LNCaP clone FGC (cell line): Measurements from ENCODE around the gene CNP.
A peak's percentile ranks its signal among the peaks of the same experiment; 100 is the strongest.
"Not testable (repeated sequence)": the region's sequence is repeated elsewhere in the genome, so short reads cannot be mapped to it uniquely, and the experiment has no call there.

Experiments used
- DNase-seq: peaks from one replicate; pipeline ENCODE4 v3.0.0-alpha.2; 2011; ENCODE audit warnings: low read depth
- H3K4me3 ChIP-seq: 2 replicates; pipeline ENCODE4 v1.5.1; 2011; ENCODE audit warnings: mild to moderate bottlenecking, low read depth, low read length, control low read depth
- CTCF ChIP-seq: IDR thresholded peaks from 2 replicates; pipeline ENCODE4 v1.5.1; 2012; ENCODE audit warnings: mild to moderate bottlenecking; ENCODE audit not compliant: control insufficient read depth, insufficient read depth; ENCODE audit errors: extremely low read depth

CNP gene

DNA sequence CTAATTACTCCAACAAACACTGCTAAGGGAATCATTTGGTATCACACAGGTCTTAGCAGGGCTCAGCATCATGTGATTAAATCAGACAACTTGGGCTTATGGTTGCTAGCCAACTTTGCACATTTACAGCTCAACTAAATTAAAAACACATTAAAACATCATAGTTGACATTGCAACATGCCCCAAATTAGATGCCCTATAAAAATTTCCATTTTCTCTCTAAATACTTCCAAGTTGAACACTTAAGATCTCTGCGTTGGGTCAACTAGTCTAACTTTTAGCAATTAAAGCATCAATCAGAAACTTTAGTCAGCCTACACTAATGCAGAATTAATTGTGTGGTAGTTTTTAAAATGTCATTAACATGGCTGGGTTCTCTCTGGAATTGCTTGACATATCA lies 38.6 kb downstream of the CNP start:
- no peak for DNase-seq
- no peak overlapping the region for H3K4me3 ChIP-seq
- TF ChIP-seq CTCF = no peak

DNA sequence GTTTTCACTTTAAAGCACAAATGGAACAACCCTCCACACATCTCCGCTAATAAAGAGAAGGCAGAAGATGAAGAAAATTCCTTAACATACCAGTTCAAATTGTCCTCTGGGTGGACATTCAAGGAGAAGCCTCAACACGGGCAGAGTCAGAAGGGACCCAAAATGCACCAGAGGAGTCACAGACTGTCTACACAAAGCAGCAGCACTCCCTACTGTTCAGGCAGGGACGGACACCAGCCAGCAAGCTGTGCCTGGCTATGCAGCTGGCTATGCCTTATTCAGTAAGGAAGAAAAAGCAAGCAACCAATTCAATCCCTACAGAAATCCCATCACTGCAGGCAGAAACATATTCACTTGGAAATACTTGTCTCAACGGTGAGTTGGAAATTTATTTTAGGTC lies 42.6 kb downstream of the CNP start:
- TF ChIP-seq CTCF = no peak
- H3K4me3 ChIP-seq = no peak overlapping the region
- no peak for DNase-seq

- DNase-seq, H3K4me3 ChIP-seq: not testable (repeated sequence)
Measured at GRCh38 chr17:42010266-42010680, 43.7 kb downstream of the CNP start.

- TF ChIP-seq CTCF = no peak
- H3K4me3 ChIP-seq = no peak overlapping the region
- DNase-seq = no peak
Measured at GRCh38 chr17:42010898-42011516, 44.4 kb downstream of the CNP start.

DNA sequence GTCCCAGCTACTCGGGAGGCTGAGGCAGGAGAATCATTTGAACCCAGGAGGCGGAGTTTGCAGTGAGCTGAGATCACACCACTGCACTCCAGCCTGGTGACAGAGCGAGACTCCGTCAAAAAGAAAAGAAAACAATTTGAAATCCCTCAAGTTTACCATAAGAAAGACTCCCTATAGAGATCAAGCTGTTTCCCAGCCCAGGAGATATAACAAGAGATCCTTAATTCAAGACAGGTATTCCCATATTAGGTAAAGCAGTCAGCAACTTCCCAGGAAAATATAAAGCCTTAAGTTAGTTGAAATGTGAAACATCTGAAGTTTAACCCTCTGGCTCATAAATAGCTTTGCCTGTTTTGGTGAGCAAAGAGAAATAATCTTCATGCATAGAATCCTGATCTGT lies 45.8 kb downstream of the CNP start:
- DNase-seq, H3K4me3 ChIP-seq: not testable (repeated sequence)

- H3K4me3 ChIP-seq, DNase-seq: not testable (repeated sequence)
Measured at GRCh38 chr17:42013740-42014139, 47.1 kb downstream of the CNP start.

DNA sequence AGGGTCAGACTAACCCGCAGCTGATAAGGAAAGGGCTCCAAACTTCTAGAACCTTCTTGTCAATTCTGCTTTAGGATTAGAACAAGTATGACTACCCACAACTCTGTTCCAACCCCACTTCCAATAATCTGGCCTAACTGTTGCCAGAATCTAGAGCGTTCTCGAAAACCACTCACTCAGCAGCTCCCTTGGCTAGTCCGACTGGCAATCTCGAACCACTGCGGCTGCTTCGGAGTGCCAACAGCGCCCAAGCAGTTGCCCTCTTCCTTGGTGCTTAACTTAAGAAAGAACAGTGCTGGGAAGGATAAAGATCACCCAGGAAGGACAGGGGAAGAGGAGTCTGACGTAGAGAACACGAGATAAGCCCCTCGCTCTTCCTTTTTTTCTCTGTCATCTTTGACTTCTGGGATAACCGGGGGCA lies 49.8 kb downstream of the CNP start:
- peak overlapping the region; percentile 97 for H3K4me3 ChIP-seq
- no peak for DNase-seq
- TF ChIP-seq CTCF = no peak

DNA sequence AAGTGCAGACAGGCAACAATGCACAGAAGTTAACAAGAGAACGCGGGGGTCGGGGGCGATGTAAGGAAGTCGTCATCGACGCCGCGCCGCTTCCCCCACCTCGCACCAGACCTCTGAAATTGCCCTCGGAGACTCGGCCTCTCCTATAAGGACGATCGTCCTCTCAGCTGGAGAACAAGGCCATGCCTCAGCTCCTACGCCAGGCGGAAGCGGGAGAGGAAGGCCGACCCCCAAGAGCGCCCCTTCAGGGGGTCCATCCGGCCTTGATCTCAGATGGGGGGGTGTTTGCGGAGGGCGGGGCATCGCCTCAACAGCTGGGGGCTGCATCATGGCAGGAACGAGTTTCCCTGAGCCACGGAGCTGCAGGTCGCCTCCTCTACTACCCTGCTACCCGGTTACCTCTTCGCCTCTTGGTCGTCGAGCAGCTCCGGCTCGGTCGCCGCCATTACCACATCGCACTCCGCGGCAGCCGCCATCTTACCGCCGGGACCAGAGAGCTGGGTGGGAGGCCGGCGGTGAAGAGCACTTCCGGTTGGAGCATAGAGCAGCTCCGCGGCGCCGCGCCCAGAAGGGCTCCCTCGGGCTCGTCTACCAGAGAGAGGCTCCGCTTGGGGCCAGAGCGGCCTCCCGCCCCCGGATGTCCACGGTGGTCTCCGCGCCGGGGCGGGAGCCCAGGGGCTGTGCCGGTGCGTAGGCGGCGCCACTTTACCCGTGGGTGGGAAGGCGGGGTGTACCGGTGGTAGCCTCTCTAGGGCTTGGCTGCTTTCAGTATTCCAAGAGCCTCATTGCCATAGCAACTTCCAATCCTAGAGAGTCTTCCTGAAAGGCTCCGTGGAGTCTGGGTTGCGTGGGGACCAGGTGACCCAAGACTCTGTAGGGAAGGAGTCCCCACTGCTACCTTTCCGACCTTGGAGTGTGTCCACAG lies 50.6 kb downstream of the CNP start, which contains the start of gene DNAJC7:
TSS of gene DNAJC7 (minus strand) at position 499 of the 925 bp plus-strand sequence. CDS start at position 476, 23 bp downstream.
- peak within 1 kb of the TSS; percentile 97 for H3K4me3 ChIP-seq
- DNase-seq = peak; percentile 65
- no peak for TF ChIP-seq CTCF
